WERI-Rb-1 (cell line): ENCODE results near the gene RBM6.

ENCODE experiments used
- DNase-seq: peaks from one replicate; pipeline ENCODE4 v3.0.0-alpha.2; 2020
- H3K27ac ChIP-seq: fragments of 250-450 bp; sonication (Bioruptor Pico); 2 replicates; pipeline ENCODE4 v1.5.1; 2020; ENCODE audit warnings: mild to moderate bottlenecking, moderate library complexity
- H3K27me3 ChIP-seq: fragments of 250-450 bp; sonication (Bioruptor Pico); 2 replicates; pipeline ENCODE4 v1.5.1; 2021; ENCODE audit warnings: mild to moderate bottlenecking, low read depth, moderate library complexity; ENCODE audit not compliant: insufficient read depth, severe bottlenecking
- H3K36me3 ChIP-seq: fragments of 250-450 bp; sonication (Bioruptor Pico); 2 replicates; pipeline ENCODE4 v1.5.1; 2020; ENCODE audit warnings: mild to moderate bottlenecking, moderate library complexity
- H3K4me3 ChIP-seq: 2 replicates; pipeline ENCODE4 v1.5.1; 2011; ENCODE audit warnings: low read depth, mild to moderate bottlenecking, control low read depth, low read length
- H3K9me3 ChIP-seq: fragments of 250-450 bp; sonication (Bioruptor Pico); 2 replicates; pipeline ENCODE4 v1.5.1; 2021; ENCODE audit warnings: mild to moderate bottlenecking, moderate library complexity; ENCODE audit not compliant: severe bottlenecking
- TF ChIP-seq, protein P1 (sequence below): IDR thresholded peaks from 2 replicates; pipeline ENCODE4 v1.5.1; 2011; ENCODE audit warnings: low read depth, mild to moderate bottlenecking, control low read depth, inconsistent platforms, low read length

Gene RBM6

DNA sequence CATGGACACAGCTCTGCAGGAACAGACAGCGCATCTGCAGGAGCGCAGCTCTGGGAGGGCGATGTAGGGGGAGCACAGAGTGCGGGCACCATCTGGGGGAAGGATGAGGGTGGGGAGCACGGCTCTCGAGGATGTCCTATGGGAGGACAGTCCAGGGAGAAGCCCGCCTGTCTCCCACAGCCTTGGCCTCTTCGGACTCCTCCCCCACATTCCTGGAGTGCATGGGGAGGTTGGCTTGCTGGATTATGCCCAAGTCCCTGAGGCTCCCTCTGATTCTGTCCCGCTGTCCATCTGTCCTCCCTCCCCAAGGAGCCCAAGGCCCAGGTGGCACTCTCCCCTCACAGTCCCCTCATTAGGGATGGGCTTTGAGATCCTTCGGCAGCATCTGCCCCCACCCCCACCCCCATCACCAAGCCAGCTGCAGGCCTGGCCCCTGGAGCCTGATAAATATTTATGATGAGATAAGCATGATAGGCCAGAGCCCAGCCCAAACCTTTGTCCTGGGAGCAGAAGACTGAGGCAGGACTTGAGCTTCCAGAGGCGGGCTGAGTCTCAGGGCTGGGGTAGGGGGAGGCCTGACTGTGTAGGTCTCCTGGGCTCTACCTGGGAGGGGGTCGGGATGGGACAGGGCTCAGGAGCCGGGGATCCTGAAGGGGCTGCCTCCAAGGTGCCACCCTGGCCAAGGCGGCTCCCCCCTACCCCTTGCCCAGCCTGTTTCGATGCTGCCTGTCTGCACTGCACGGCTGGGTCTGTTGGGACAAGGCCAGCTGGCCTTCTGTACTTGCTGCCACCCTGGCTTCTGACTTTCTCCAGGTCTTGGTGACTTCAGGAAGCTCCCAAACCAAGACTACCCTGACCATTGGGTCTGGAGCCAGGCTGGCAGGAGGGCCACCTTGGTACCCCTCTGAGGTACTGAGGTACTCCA lies 186.6 kb downstream of the RBM6 start:
- no peaks in the 10 kb centered on the region for H3K27me3 ChIP-seq
- H3K9me3 ChIP-seq, result no peaks in the 10 kb centered on the region
- H3K27ac ChIP-seq, result peak overlapping the region; percentile 93
- H3K4me3 ChIP-seq, result no peak overlapping the region
- DNase-seq, result peak; percentile 92
- TF ChIP-seq, protein P1, sequence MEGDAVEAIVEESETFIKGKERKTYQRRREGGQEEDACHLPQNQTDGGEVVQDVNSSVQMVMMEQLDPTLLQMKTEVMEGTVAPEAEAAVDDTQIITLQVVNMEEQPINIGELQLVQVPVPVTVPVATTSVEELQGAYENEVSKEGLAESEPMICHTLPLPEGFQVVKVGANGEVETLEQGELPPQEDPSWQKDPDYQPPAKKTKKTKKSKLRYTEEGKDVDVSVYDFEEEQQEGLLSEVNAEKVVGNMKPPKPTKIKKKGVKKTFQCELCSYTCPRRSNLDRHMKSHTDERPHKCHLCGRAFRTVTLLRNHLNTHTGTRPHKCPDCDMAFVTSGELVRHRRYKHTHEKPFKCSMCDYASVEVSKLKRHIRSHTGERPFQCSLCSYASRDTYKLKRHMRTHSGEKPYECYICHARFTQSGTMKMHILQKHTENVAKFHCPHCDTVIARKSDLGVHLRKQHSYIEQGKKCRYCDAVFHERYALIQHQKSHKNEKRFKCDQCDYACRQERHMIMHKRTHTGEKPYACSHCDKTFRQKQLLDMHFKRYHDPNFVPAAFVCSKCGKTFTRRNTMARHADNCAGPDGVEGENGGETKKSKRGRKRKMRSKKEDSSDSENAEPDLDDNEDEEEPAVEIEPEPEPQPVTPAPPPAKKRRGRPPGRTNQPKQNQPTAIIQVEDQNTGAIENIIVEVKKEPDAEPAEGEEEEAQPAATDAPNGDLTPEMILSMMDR, result no peak
- H3K36me3 ChIP-seq, result peaks cover 4% of the 10 kb centered on the region; the same call in 1 of the 2 replicates
